Limb (tissue), 2 donors: ENCODE data around the gene HIVEP1.

Experiments used
- DNase-seq, 2 donors: peaks; one replicate each; pipeline ENCODE4 v3.0.0-alpha.2; 2016; ENCODE audit errors: extremely low spot score in 2 of 2

Gene HIVEP1

DNA sequence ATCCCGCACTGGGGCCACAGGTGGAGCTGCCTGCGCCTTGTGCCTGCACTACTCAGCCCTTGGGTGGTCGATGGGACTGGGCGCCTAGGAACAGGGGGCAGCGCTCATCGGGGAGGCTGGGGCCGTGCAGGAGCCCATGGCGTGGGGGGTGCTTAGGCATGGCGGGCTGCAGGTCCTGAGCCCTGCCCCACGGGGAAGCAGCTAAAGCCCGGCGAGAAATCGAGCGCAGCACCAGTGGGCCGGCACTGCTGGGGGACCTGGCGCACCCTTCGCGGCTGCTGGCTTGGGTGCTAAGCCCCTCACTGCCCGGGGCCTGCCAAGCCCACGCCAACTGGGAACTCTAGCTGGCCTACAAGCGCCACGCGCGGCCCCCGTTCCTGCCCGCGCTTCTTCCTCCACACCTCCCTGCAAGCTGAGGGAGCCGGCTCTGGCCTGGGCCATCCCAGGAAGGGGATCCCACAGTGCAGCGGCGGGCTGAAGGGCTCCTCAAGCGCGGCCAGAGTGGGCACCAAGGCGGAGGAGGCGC lies 5.8 kb downstream of the HIVEP1 start:
- DNase-seq = no peak

DNA sequence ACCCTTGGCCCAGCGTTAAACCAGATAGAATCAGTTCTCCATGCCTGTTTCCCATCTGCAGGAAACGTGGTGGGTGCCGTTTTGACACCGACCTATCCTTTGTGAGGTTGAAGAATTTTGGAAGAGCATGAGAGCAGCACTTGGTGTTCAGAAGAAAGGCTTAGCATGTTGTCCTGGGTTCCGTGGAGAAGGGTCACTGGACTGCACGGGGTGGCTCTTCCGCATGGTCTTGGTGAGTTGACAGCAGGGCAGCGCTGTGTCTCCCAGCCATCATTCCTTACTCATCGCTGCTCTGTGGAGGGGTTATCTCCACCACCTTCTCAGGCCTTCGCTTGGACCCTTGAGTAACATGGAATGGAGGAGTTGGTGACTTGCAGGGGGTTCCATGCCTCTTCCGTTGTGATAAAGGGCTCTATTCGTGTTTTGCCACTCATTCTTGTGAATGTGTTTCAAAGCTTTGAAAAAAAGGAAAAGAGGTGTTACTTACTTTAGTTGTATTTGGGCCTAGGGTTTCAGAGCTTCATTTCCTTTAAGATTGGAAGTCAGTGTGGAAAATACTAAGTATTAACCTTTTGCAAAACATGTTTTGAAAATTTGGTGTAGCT lies 8.2 kb downstream of the HIVEP1 start:
- DNase-seq = no peak

DNA sequence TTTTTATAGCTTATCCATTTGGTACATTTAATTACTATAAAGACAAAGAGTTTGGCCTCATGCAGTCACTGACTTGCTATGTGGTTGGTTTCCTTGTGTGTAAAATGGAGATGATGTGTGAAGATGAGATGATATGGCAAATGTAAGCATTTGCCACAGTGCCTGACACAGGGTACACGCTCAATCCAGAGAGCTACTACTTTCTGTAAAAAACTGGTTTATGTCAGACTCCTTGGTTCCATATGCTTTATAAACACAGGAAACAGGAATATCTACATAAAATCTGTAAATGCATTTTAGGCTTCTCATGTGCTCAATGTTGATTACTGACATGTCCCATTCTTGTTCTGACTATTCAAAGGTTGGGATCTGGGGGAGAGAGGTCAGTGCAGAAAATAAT lies 10.4 kb downstream of the HIVEP1 start:
- no peak for DNase-seq

DNA sequence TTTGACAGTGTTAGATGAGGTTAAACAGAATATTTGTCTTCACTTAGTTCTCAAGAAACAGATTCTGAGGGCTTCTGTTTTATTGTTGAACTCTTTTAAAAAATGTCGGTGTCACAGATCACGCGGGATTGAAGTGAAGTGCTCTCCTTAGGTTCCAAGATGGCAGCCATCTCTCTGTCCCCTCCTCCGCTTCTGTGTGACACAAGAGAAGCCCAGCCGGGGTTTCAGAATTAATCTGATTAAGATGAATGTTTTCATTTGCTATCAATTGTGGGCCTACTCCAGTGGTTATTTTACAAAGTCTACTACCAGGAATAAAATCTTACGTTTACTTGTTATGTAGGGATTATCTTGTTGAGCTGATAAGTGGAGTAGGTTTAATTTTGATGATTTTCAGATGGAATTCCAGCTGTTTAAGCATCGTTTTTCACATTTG lies 10.9 kb downstream of the HIVEP1 start:
- DNase-seq = no peak

DNA sequence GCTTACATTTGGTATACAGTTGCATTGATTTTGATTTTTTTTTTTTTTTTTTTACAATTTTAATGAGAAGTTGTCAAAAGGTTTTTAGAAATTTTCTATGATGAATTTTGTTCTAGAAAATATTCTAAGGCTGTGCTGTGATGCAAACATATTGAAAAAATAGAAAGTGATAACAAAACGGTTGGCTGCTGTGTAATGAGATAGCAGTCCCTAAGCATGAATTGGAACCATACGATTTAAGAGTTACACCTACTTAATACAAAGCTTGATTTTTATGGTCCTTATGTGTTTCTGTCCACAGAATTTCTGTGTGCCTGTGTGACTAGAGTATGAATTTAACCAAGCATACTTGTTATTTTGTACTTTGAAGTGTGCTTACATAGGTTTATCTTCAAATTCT lies 12.1 kb downstream of the HIVEP1 start:
- DNase-seq = no peak

DNA sequence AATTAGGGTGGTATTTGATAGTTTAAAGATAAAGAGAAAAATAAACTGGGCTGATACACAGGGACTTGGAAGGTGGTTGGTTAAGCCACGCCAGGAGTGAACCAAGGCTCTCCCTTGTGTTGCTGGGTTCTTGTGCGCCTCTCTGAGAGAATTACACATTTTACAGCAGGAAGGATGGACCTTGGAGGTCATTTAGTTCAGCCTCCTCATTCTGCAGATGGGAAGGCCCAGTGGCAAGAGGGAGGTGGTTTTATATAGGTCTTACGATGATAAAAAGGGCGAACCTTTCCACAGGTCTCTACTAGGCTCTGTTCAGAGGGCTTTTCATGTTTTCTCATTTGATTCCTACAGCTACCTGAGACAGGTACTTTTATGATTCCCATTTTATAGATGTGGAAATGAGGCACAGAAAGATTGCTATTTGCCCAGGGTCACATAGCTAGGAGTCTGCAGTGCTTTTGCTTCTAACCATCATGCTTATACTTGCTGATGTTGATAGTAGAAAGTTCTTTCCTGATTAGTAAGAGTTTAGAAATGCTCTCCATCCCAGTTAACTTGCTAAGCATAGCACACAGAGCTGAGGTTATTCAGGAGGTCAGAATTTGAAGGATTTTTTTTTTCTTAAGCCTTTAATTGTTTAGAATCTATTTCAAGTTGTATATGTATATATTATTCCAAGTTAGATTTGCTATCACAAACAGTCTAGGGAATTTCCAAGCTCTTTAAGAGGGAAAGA lies 12.8 kb downstream of the HIVEP1 start:
- no peak for DNase-seq

DNA sequence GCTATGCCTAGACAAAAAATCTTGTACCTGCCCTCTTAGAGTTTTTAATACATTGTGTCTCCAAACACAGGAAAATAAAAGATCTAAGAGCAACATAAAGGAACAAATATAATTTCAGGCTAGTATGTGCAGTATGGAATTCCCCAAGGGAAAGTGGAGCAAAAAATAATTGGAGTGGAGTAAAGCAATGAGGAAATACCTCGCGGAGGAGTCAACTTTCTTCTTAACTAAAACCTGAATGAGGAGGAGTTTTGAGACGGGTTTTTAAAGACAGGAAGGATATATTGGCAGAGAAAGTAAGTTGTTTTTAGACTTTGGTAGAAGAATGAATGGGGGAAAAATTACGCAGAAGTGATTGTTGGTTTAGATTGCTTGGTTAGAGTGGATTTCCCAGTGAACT lies 14.0 kb downstream of the HIVEP1 start:
- no peak for DNase-seq

DNA sequence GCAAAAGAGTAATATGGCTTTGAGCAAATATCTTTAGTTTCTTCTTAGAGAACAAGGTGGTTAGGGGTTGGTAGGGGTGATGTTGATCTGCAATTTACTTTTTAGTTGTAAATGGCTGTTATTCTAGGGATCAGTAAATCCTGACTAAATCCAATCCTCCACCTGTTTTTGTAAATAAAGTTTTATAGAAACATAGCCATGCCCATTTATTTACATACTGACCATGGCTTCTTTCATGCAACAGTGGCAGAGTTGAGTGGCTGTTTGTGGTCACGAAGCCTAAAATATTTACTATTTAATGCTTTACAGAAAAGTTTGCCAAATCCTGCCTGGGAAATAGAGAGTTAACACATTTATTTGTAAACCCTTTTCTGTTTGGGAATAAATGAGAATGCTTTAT lies 14.7 kb downstream of the HIVEP1 start:
- no peak for DNase-seq

DNA sequence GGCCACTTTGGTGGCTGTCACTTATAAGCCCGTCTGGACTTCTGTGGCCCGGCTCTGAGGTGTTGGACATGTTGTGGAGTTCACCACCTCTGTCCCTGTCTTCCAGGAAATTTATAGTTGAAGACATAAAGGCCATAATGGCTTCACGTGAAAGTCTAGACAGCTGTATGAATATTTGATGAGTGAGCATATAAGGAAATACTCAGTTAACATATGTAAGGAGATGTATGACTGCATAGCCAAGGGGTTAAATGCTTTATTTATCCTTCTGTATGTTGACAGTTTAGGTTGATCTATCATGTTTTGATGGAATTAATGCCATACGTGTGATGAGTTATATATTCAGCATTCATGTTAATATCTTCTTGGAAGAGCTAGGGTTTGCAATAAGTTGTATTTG lies 16.1 kb downstream of the HIVEP1 start:
- DNase-seq = no peak

DNA sequence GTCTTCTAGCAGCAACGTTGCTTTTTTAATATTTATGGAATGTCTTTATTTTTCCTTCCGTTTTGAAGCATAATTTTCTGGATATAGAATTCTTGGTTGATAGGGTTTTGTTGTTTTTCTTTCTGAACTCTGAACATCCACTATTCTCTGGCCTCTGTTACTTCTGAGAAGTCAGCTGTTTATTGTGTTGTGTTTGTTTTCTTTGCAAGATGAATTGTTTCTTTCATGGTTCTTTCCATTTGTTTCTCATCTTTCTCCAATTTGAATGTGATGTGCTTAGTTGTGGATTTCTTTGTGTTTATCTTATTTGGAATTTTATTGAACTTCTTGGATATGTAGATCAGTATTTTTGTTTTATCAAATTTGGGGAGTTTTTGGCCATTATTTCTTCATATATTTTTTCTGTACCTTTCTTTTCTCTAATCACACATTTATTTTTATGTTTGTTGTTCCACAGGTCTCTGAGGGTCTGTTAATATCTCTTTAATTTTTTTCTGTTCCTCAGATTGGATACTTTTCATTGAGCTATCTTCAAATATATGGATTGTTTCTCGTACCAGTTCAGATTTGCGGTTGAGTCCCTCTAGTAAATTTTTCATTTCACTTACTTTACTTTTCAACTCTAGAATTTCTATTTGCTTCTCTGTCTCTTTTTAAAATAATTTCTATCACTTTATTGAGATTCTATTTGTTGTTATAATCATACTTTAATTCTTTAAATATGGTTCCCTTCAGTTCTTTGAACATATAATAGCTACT lies 18.0 kb downstream of the HIVEP1 start:
- DNase-seq = no peak

DNA sequence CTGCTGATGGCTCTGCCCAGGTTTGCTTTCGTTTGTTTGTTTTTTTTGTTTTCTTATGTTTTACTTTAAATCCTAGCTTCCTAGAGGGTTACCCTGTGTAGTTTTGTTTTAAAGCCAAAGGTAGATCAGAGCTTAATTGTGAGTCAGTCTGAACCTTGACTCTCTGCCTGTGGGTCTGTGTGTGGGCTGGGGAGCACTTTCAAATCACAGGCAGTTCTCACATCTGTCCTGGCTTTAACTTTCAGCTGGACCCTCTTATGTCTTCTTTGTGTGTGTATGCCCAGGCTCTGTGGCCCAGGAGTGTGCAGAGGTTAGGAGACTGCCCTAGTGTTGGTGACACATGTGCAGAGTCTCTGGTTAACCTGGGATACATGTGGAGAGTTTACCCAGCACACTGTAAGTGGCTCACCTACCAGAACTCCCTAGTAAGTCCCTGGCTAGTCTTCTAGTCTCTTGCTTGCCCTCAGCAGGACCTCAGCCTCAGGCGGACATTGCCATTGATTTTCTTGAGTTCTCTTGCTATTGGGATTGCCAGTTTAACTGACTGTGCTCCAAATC lies 19.0 kb downstream of the HIVEP1 start:
- no peak for DNase-seq

DNA sequence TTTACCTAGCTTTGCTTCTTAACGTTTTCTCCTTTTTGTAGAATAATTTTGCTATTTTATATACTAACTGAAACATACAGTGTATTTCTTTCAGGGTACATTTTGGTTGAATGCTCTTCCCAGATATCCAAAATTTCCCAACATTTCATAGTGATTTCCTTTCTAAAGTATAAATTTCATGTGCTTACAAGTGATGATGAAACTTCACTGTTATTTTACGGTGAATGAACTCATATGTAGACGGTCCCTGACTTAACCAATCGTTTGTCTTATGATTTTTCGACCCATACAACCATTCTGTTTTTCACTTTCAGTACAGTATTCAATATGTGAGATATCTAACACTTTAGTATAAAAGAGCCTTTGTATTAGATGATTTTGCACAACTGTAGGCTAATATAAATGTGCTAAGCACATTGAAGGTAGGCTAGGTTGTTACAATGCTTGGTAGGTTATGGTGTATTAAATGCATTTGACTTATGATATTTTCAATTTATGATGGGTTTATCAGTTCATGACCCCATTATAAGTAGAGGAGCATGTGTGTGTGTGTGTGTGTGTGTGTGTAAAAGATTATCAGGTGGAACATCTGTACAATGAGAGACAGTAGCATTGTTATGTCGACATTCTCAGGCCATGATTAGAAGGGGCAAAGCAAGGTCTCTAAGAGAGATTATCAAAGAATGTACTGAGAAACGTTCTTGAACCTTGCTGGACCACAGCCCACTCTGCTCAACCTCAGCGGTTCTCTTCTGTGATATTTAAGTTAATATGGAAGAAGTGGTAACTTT lies 20.9 kb downstream of the HIVEP1 start:
- DNase-seq = no peak

DNA sequence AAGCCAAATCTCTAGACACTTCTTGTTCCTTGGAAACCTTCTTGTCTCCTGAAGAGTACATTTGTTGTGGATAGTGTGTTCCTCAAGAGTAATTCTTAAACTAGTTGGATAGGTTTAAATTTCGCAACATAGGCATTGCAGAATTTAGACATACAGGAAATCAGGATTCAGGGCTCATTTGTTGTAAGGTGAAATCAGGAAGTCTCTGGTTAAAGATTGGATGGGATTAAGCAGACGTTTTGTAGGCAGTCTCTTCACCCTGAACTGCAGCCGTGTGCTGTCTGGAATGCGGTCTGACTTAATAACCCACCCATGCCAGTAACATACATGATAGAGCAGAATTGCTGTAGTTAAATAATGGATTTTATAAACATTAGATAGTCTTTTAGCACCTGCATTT lies 21.7 kb downstream of the HIVEP1 start:
- no peak for DNase-seq

DNA sequence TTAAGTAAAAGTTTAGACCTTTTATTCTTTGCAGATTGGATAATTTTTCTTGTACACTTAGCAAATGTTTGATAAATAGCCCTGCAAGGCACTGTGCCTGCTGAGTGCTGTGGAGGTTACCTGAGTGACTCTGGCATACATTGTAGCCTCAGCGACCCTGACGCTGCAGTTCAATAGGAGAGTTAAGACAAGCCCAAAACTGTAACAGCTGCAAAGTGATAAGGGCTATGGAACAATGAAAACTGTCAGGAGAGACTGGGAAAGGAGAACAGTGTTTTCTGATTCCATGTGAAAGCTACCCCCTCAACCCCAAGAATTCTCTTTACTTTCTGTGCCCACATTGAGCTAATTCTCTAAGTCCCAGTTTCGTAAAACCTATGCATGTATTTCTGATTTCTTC lies 22.2 kb downstream of the HIVEP1 start:
- DNase-seq = no peak

DNA sequence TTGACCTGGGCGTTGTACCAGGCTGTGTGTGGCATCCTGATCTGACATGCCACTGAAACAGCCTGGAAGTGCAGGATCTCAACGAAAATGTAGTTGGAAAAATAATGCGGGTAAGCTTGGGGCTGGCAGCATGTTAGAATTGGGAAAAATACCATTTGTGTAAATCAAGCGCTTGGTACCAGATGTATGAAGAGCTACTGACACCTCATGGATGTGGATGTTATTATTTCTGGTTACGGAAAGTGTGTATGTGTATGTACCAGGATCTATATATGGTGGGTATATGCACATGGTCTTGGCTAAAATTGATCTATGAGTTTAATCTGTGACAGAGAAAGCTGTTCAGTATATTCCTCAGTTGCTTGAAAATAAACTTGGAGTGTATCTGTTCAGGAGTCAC lies 22.7 kb downstream of the HIVEP1 start:
- DNase-seq = no peak

DNA sequence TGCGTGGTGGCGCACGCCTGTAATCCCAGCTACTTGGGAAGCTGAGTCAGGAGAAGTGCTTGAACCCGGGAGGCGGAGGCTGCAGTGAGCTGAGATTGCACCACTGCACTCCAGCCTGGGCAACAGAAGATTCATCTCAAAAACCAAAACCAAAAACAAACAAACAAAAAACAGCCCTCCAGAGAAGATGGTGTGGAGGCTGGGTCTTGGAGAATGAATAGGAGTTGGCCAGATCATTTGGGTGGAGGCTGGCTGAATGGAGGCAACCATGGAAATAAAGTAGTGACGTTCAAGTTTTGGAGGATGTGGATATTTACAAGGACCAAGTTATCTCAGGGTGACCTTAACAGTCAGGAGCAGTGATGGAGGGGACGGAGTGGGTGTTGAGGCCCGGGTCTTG lies 24.7 kb downstream of the HIVEP1 start:
- no peak for DNase-seq

DNA sequence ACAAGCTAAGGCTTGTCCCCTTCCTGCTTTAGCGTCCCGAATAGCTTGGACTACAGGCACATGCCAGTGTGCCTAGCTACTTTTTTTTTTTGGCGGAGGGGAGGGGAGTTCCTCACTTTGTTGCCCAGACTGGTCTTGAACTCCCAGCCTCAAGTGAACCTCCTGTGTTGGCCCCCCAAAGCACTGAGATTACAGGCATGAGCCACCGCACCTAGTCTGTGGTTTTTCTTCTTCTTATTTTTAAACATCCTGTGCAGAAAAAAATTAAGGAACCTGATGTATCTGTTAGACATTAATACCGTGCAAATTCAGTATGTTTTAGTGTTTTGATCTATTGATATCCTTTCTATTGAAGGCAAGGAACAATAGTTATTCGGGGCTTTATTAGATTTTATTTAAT lies 25.7 kb downstream of the HIVEP1 start:
- DNase-seq = no peak

DNA sequence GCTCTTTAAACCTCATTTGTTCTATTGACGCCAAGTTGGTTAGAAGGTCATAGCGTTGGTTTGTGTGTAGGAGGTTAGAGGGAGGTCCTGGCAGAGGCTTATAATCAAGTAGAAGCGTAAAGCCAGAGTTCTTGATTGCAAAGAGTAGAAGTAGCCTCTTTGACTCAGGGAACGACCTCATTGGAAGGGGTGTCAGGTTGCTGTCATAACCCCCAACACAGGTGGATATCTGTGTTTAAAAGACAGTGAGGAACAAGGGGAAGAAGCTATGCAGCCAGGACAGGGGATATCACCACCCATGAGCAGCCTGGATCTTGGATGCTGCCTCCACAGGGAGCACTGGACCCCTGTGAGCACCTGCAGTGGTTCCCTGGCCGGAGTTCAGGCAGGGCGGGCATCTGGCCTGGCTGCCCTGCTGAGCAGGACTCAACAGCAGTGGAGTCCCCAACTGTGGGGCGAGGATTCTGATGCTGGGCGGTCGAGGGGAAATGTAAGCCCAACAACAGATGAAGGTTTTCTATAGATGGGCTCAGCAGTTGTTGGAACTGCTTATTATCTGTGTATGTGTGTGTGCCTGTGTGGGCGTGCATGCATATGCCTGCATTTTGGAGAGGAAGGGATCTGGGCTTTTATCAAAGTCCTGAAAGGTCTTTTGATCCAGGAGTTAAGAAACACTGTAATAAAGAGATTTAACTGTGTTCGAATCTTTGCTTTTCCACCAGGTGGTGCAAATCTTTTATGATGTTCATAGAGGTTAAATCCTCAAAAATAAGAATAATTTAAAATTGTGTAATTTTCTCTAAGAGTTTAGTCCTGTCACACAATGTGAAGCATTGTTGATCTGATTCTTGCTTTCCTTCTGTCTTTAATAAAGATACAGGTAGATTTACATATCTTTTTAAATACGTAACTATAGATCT lies 27.7 kb downstream of the HIVEP1 start:
- no peak for DNase-seq

DNA sequence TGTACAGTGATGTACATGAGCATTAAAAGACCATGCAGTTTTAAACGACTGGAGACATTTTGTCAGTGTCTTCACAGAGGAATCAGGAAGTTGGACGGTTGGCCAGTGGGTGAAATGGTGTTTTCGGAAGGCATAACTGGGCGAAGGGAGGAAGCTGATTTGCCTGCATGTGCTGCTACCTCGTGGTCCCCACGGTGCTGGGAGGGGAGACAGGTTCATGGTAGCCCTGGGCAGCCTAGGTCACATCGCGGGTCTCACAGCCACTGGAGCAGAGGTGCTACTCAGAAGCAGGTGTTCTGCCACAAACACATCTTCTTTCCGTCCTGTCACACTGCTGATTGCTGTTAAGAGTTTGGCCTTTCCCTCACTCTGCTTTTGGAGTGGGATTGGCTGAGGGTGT lies 35.2 kb downstream of the HIVEP1 start:
- no peak for DNase-seq

DNA sequence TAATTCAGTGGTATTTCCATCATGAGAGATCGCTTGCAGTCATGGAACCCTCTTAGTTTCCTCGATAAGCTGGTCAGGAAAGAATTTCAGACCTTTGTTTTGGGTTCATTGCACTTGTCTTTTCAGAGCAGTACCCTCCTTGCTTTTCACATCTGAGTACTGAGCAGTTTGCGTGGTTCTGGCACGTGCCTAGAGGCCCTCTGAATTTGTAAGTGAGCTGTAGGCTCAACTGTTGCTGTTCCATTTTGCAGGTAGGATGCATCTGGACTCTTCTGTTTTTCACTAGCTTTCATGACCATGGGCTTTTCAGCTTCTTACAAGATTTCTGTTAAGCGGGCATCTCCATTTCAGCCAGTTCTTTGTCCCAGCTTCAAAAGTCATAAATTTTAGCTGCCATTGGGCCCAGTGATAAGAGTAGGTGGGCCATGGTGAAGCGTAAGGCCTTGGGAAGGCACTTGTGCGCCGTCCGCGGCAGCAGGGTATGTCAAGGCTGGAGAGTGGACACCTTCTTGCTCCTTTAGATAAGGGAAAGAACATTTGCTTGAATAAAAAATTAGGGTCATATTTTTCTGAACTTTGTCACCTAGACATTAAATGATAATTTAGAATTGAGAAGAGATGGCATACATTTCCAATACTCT lies 35.8 kb downstream of the HIVEP1 start:
- no peak for DNase-seq
